GM06990 (cell line): ENCODE results near the gene AKIRIN2.

Experiments
- DNase-seq: peaks from one replicate; pipeline ENCODE4 v3.0.0-alpha.2; 2011; ENCODE audit not compliant: insufficient read length; ENCODE audit errors: extremely low read depth
- H3K27me3 ChIP-seq: replicated peaks from 2 replicates; pipeline ENCODE4 v1.6.0; 2011; ENCODE audit warnings: low read length; ENCODE audit not compliant: control insufficient read depth, insufficient read depth
- H3K36me3 ChIP-seq: 2 replicates; pipeline ENCODE4 v1.5.1; 2011; ENCODE audit warnings: low read length; ENCODE audit not compliant: control insufficient read depth, insufficient read depth
- H3K4me3 ChIP-seq: replicated peaks from 2 replicates; pipeline ENCODE4 v1.5.1; 2011; ENCODE audit warnings: low read depth, mild to moderate bottlenecking, control low read depth, low read length
- TF ChIP-seq, protein P1 (sequence below): IDR thresholded peaks from 2 replicates; pipeline ENCODE4 v1.5.1; 2011; ENCODE audit warnings: low read length, control low read depth, mild to moderate bottlenecking, inconsistent platforms; ENCODE audit not compliant: insufficient read depth, poor library complexity, severe bottlenecking

AKIRIN2 gene

DNA sequence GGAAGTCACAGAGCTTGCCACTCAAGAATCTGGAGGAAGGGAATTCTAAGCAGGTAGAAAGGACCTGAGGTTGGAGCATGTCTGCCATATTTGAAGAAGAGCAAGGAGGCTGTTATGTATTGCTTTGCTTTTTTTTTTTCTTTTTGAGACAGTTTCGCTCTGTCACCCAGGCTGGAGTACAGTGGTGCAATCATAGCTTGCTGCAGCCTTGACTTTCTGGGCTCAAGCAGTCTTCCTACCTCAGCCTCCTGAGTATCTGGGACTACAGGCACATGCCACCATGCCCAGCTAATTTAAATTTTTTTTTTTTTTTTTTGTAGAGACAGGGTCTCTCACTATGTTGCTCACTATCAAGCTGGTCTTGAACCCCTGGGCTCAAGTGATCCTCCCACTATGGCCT lies 71.3 kb downstream of the AKIRIN2 start:
- Histone ChIP-seq H3K4me3 (no peak overlapping the region), H3K27me3 (no peaks in the 10 kb centered on the region), H3K36me3 (peaks cover 1% of the 10 kb centered on the region)
- no peak for DNase-seq
- TF ChIP-seq, protein P1, sequence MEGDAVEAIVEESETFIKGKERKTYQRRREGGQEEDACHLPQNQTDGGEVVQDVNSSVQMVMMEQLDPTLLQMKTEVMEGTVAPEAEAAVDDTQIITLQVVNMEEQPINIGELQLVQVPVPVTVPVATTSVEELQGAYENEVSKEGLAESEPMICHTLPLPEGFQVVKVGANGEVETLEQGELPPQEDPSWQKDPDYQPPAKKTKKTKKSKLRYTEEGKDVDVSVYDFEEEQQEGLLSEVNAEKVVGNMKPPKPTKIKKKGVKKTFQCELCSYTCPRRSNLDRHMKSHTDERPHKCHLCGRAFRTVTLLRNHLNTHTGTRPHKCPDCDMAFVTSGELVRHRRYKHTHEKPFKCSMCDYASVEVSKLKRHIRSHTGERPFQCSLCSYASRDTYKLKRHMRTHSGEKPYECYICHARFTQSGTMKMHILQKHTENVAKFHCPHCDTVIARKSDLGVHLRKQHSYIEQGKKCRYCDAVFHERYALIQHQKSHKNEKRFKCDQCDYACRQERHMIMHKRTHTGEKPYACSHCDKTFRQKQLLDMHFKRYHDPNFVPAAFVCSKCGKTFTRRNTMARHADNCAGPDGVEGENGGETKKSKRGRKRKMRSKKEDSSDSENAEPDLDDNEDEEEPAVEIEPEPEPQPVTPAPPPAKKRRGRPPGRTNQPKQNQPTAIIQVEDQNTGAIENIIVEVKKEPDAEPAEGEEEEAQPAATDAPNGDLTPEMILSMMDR = no peak

DNA sequence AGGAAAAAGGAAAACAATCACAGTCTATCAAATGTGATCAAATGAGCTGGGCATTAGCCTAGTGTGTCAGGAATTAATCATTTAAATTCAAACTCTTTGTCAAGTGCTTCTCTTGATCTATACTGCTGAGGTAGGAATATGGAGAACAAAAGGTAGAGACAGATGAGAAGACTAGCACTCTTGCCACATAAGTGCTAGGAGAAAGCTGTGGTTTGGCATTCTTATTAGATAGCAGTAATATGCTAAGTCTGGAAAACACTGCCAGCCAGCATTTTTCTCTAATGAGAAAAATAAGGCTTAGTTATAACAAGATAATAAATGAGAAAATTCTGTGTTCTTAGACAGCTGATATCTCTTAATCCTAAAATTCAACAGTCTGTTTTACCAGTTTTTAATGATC lies 73.2 kb downstream of the AKIRIN2 start:
- H3K36me3 ChIP-seq = no peaks in the 10 kb centered on the region
- no peak overlapping the region for H3K4me3 ChIP-seq
- no peaks in the 10 kb centered on the region for H3K27me3 ChIP-seq
- DNase-seq = no peak
- TF ChIP-seq, protein P1 = no peak

DNA sequence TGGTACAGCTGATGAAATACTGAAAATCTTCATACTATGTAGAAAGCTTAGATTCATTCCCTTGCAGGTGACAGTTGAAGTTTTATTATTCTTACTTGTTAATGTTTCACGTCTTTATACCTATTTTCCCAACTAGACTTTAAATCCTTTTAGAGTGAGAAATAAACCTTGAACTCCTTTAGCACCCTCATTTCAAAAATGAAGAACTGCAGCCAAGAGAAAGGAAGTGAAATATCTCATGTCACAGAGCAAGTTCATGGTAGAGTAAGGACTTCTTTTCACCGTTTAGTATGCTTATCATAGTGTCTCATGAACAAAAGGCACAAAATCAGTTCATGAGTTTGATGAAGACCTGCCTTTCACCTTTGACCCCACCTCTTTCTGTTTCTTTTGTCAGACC lies 73.6 kb downstream of the AKIRIN2 start:
- peak; percentile 15 for DNase-seq
- H3K36me3 ChIP-seq = no peaks in the 10 kb centered on the region
- no peaks in the 10 kb centered on the region for H3K27me3 ChIP-seq
- TF ChIP-seq, protein P1 = no peak
- no peak overlapping the region for H3K4me3 ChIP-seq
